Smooth muscle cell (in vitro differentiated cells): ENCODE results near the gene SIRPB1. TPM values are rescaled to one million over a fixed set of nuclear protein-coding genes. Genes with fewer than 3 reads are reported as not detected.

Experiments used
- DNase-seq: peaks from one replicate; lab custom pipeline; 2025; ENCODE audit not compliant: unreplicated experiment; lab: John Stamatoyannopoulos, UW
- H2AFZ ChIP-seq: fragments of 200-600 bp; sonication (generic); 2 replicates; pipeline ENCODE4 v1.6.0; 2016; ENCODE audit warnings: antibody characterized with exemption, low read depth, mild to moderate bottlenecking
- H3F3A ChIP-seq: fragments of 200-600 bp; sonication (generic); 2 replicates; pipeline ENCODE4 v1.6.0; 2017; ENCODE audit warnings: antibody characterized with exemption, low read depth
- H3K27ac ChIP-seq: fragments of 200-600 bp; sonication (generic); 2 replicates; pipeline ENCODE4 v1.5.1; 2016; ENCODE audit warnings: low read depth, mild to moderate bottlenecking
- H3K27me3 ChIP-seq: fragments of 200-600 bp; sonication (generic); 2 replicates; pipeline ENCODE4 v1.6.1; 2016; ENCODE audit warnings: low read depth, mild to moderate bottlenecking
- H3K36me3 ChIP-seq: fragments of 200-600 bp; sonication (generic); 2 replicates; pipeline ENCODE4 v1.5.1; 2016; ENCODE audit warnings: low read depth
- H3K4me1 ChIP-seq: fragments of 200-600 bp; sonication (generic); 2 replicates; pipeline ENCODE4 v1.5.1; 2016; ENCODE audit warnings: low read depth
- H3K4me2 ChIP-seq: fragments of 200-600 bp; sonication (generic); 2 replicates; pipeline ENCODE4 v1.6.0; 2016; ENCODE audit warnings: mild to moderate bottlenecking
- H3K4me3 ChIP-seq: fragments of 200-600 bp; sonication (generic); 2 replicates; pipeline ENCODE4 v1.5.1; 2016; ENCODE audit warnings: mild to moderate bottlenecking
- H3K79me2 ChIP-seq: fragments of 200-600 bp; sonication (generic); 2 replicates; pipeline ENCODE4 v1.6.0; 2016; ENCODE audit warnings: low read depth, mild to moderate bottlenecking
- H3K9ac ChIP-seq: fragments of 200-600 bp; sonication (generic); 2 replicates; pipeline ENCODE4 v1.6.0; 2016; ENCODE audit warnings: low read depth
- H3K9me3 ChIP-seq: fragments of 200-600 bp; sonication (generic); replicated peaks from 2 replicates; pipeline ENCODE4 v1.5.1; 2016; ENCODE audit warnings: low read depth
- H4K20me1 ChIP-seq: fragments of 200-600 bp; sonication (generic); 2 replicates; pipeline ENCODE4 v1.6.0; 2016; ENCODE audit warnings: low read depth
- WGBS: methylation state at CpG from one replicate; pipeline ENCODE4 v1.1.7; 2016; ENCODE audit warnings: low lambda C conversion rate; 5-methylcytosine and 5-hydroxymethylcytosine counted together
- polyA plus RNA-seq: library from polyadenylated mRNA; unstranded; fragments of >200 nt; fragmentation: Nextera tagmentation; extraction: Ambion mirVana; gene quantifications from 2 replicates; pipeline ENCODE4 v1.2.1, GENCODE V29; 2016
- total RNA-seq: library from RNA; depleted of rRNA; stranded (reverse); fragments of >200 nt; gene quantifications from 2 replicates; pipeline ENCODE4 v1.2.3, GENCODE V29; 2014
- TF ChIP-seq, protein P1 (sequence below): fragments of 200-600 bp; sonication (generic); IDR thresholded peaks from 2 replicates; pipeline ENCODE4 v1.5.1; 2017; ENCODE audit warnings: borderline replicate concordance, mild to moderate bottlenecking, antibody characterized with exemption; ENCODE audit not compliant: insufficient read depth, poor library complexity, severe bottlenecking

SIRPB1 gene
- total and polyA plus RNA-seq, 2 experiments from 2014 or later: 0.49 to 0.61 TPM

- Histone ChIP-seq H3F3A (no peaks in the 10 kb centered on the region), H3K4me1 (no peaks in the 10 kb centered on the region), H4K20me1 (no peaks in the 10 kb centered on the region), H3K27ac (no peak overlapping the region), H3K9me3 (no peaks in the 10 kb centered on the region), H3K79me2 (no peaks in the 10 kb centered on the region), H3K27me3 (no peaks in the 10 kb centered on the region), H3K36me3 (no peaks in the 10 kb centered on the region), H2AFZ (no peak overlapping the region), H3K9ac (no peak overlapping the region), H3K4me3 (no peak overlapping the region), H3K4me2 (no peak overlapping the region)
- 86% methylated on average over 5 of the region's 5 CpGs for WGBS
- TF ChIP-seq, protein P1, sequence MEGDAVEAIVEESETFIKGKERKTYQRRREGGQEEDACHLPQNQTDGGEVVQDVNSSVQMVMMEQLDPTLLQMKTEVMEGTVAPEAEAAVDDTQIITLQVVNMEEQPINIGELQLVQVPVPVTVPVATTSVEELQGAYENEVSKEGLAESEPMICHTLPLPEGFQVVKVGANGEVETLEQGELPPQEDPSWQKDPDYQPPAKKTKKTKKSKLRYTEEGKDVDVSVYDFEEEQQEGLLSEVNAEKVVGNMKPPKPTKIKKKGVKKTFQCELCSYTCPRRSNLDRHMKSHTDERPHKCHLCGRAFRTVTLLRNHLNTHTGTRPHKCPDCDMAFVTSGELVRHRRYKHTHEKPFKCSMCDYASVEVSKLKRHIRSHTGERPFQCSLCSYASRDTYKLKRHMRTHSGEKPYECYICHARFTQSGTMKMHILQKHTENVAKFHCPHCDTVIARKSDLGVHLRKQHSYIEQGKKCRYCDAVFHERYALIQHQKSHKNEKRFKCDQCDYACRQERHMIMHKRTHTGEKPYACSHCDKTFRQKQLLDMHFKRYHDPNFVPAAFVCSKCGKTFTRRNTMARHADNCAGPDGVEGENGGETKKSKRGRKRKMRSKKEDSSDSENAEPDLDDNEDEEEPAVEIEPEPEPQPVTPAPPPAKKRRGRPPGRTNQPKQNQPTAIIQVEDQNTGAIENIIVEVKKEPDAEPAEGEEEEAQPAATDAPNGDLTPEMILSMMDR: no peak
- no peak for DNase-seq
Observed at GRCh38 chr20:1628621-1629020, 8.8 kb upstream of the SIRPB1 start.

DNA sequence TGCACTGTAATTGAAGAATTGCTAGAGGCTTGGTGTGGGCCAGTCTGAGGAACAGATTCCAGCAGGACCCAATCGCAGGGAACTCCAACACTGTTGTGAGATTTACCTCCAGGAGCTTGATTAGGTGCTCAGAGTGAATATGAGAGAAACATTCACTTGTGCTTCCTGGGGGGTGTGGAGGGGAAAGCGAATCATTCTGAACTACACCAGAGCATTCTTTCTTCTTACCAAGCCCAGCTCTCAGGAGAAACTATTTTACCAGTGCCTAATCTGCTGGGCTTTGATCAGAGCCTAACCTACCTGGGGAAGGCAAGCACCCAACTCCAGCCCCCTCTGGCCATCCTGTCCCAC lies 7.4 kb upstream of the SIRPB1 start:
- H3K4me1 ChIP-seq: no peaks in the 10 kb centered on the region
- no peaks in the 10 kb centered on the region for H3F3A ChIP-seq
- H3K79me2 ChIP-seq: no peaks in the 10 kb centered on the region
- H3K27me3 ChIP-seq: no peaks in the 10 kb centered on the region
- no peak overlapping the region for H3K4me3 ChIP-seq
- TF ChIP-seq, protein P1: no peak
- WGBS: 95% methylated on average over 2 of the region's 2 CpGs
- H3K27ac ChIP-seq: no peak overlapping the region
- H3K36me3 ChIP-seq: no peaks in the 10 kb centered on the region
- no peak overlapping the region for H2AFZ ChIP-seq
- no peaks in the 10 kb centered on the region for H3K9me3 ChIP-seq
- H3K9ac ChIP-seq: no peak overlapping the region
- no peaks in the 10 kb centered on the region for H4K20me1 ChIP-seq
- DNase-seq: no peak
- H3K4me2 ChIP-seq: no peak overlapping the region

- H3K27me3 ChIP-seq: no peaks in the 10 kb centered on the region
- no peaks in the 10 kb centered on the region for H3K36me3 ChIP-seq
- no peaks in the 10 kb centered on the region for H3K9me3 ChIP-seq
- TF ChIP-seq, protein P1: no peak
- no peak overlapping the region for H3K9ac ChIP-seq
- H3K4me2 ChIP-seq: no peak overlapping the region
- H3F3A ChIP-seq: no peaks in the 10 kb centered on the region
- no peaks in the 10 kb centered on the region for H3K4me1 ChIP-seq
- H3K27ac ChIP-seq: no peak overlapping the region
- no peaks in the 10 kb centered on the region for H4K20me1 ChIP-seq
- no peak overlapping the region for H3K4me3 ChIP-seq
- no peak for DNase-seq
- WGBS: 89% methylated on average over 3 of the region's 3 CpGs
- H2AFZ ChIP-seq: no peak overlapping the region
- H3K79me2 ChIP-seq: no peaks in the 10 kb centered on the region
Observed at GRCh38 chr20:1626528-1627199, 6.9 kb upstream of the SIRPB1 start.

- Histone ChIP-seq H3K36me3 (no peaks in the 10 kb centered on the region), H2AFZ (no peak overlapping the region), H3K9ac (no peak overlapping the region), H4K20me1 (no peaks in the 10 kb centered on the region), H3K79me2 (no peaks in the 10 kb centered on the region), H3K4me3 (no peak overlapping the region), H3K27me3 (no peaks in the 10 kb centered on the region), H3K4me2 (no peak overlapping the region), H3K4me1 (no peaks in the 10 kb centered on the region), H3K9me3 (no peaks in the 10 kb centered on the region), H3K27ac (no peak overlapping the region), H3F3A (no peaks in the 10 kb centered on the region)
- 77% methylated on average over 2 of the region's 2 CpGs for WGBS
- no peak for DNase-seq
- TF ChIP-seq, protein P1: no peak
Observed at GRCh38 chr20:1625083-1625690, 5.4 kb upstream of the SIRPB1 start.
